GM12892 (cell line): ENCODE data around the gene POTEB3.
"Not testable (repeated sequence)": the region's sequence is repeated elsewhere in the genome, so short reads cannot be mapped to it uniquely, and the experiment has no call there.

Experiments used
- POLR2A ChIP-seq: IDR thresholded peaks from 2 replicates; pipeline ENCODE4 v1.6.1; 2011; ENCODE audit warnings: low read depth, low read length, control low read depth
- POLR2AphosphoS5 ChIP-seq: IDR thresholded peaks from 2 replicates; pipeline ENCODE4 v1.6.1; 2011; ENCODE audit warnings: low read depth, low read length, control low read depth
- TAF1 ChIP-seq: IDR thresholded peaks from 2 replicates; pipeline ENCODE4 v1.6.1; 2011; ENCODE audit warnings: low read depth, mild to moderate bottlenecking, control low read depth, low read length, borderline replicate concordance

- not testable (repeated sequence) for TF ChIP-seq POLR2A, TAF1, POLR2AphosphoS5
Measured at GRCh38 chr15:21451920-21452563, 11.7 kb upstream of the POTEB3 start.
